Mesendoderm (in vitro differentiated cells): ENCODE measurements around the gene TEX55.

Experiments used
- DNase-seq: peaks from one replicate; pipeline ENCODE4 v3.0.0; 2013
- H2AK5ac ChIP-seq: 2 replicates; pipeline ENCODE4 v1.6.1; 2013; ENCODE audit warnings: low read length, inconsistent platforms
- H2BK120ac ChIP-seq: 2 replicates; pipeline ENCODE4 v1.6.1; 2013; ENCODE audit warnings: low read depth, mild to moderate bottlenecking, low read length, moderate library complexity, mixed read lengths
- H2BK15ac ChIP-seq: replicated peaks from 2 replicates; pipeline ENCODE4 v1.6.1; 2013; ENCODE audit warnings: low read depth, mild to moderate bottlenecking, moderate library complexity
- H2BK5ac ChIP-seq: 2 replicates; pipeline ENCODE4 v1.6.1; 2013; ENCODE audit warnings: low read length, inconsistent platforms
- H3K18ac ChIP-seq: 2 replicates; pipeline ENCODE4 v1.6.1; 2013; ENCODE audit warnings: mild to moderate bottlenecking, low read length, mixed read lengths
- H3K23ac ChIP-seq: one replicate; pipeline ENCODE4 v1.6.1; 2013; ENCODE audit warnings: low read length
- H3K27ac ChIP-seq: 2 replicates; pipeline ENCODE4 v1.5.1; 2013; ENCODE audit warnings: low read depth, mild to moderate bottlenecking, inconsistent platforms, low read length, moderate library complexity
- H3K27me3 ChIP-seq: 2 replicates; pipeline ENCODE4 v1.6.1; 2013; ENCODE audit warnings: low read length, control low read depth, mild to moderate bottlenecking, inconsistent platforms; ENCODE audit not compliant: insufficient read depth, poor library complexity
- H3K36me3 ChIP-seq: 2 replicates; pipeline ENCODE4 v1.6.1; 2013; ENCODE audit warnings: low read length, inconsistent platforms; ENCODE audit not compliant: control insufficient read depth, insufficient read depth
- H3K4ac ChIP-seq: one replicate; pipeline ENCODE4 v1.6.1; 2013; ENCODE audit warnings: low read depth, mild to moderate bottlenecking, low read length, moderate library complexity
- H3K4me1 ChIP-seq: 2 replicates; pipeline ENCODE4 v1.6.1; 2013; ENCODE audit warnings: low read depth, low read length, inconsistent platforms; ENCODE audit not compliant: control insufficient read depth
- H3K4me2 ChIP-seq: 2 replicates; pipeline ENCODE4 v1.6.1; 2013; ENCODE audit warnings: low read length
- H3K4me3 ChIP-seq: 2 replicates; pipeline ENCODE4 v1.5.1; 2013; ENCODE audit warnings: mild to moderate bottlenecking, low read length
- H3K56ac ChIP-seq: one replicate; pipeline ENCODE4 v1.6.1; 2013; ENCODE audit warnings: low read length
- H3K79me1 ChIP-seq: 2 replicates; pipeline ENCODE4 v1.6.1; 2013; ENCODE audit warnings: low read length, inconsistent platforms
- H3K79me2 ChIP-seq: 2 replicates; pipeline ENCODE4 v1.6.1; 2013; ENCODE audit warnings: mild to moderate bottlenecking, low read length; ENCODE audit not compliant: control insufficient read depth, insufficient read depth
- H3K9ac ChIP-seq: 2 replicates; pipeline ENCODE4 v1.6.1; 2013; ENCODE audit warnings: low read length, inconsistent platforms
- H4K5ac ChIP-seq: one replicate; pipeline ENCODE4 v1.6.1; 2013; ENCODE audit warnings: low read length
- H4K8ac ChIP-seq: one replicate; pipeline ENCODE4 v1.6.1; 2013; ENCODE audit warnings: low read depth, mild to moderate bottlenecking, control low read depth, low read length, moderate library complexity
- WGBS: extraction: QIAGEN DNeasy Blood & Tissue Kit; methylation state at CpG from one replicate; pipeline ENCODE4 v1.1.7; 2013; ENCODE audit warnings: low lambda C conversion rate, missing lambda C conversion rate; ENCODE audit not compliant: insufficient coverage; ENCODE audit errors: extremely low coverage; 5-methylcytosine and 5-hydroxymethylcytosine counted together

TEX55 gene

DNA sequence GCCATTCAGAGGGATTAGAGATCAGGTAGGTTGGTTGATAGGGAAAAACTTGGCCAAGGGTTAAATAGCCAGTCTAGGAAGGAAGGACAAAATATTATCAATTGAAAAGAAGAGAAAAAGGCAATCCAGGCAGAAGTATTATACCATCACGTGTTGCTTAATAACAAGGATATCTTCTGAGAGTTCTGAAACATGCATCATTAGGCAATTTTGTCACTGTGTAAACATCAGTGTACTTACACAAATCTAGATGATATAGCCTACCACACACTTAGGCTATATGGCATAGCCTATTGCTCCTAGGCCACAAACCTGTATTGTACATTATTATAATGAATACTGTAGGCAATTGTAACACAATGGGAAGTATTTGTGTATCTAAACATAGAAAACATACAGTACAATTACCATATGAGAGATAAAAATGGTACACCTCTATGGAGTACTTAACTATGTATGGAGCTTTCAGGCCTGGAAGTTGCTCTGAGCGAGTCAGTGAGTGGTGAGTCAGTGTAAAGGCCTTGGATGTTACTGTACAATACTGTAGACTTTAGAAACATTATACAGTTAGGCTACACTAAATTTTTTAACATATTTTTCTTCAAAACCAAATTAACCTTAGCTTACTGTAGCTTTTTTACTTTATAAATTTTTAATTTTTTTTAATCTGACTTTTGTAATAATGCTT lies 2.7 kb downstream of the TEX55 start:
- Histone ChIP-seq H4K5ac (no peak overlapping the region), H3K4me2 (no peak overlapping the region), H3K23ac (no peak overlapping the region), H3K56ac (no peak overlapping the region), H3K36me3 (no peaks in the 10 kb centered on the region), H3K4ac (no peak overlapping the region), H3K27me3 (no peaks in the 10 kb centered on the region), H2BK120ac (no peak overlapping the region), H4K8ac (no peak overlapping the region), H2BK5ac (no peak overlapping the region), H3K4me3 (no peak overlapping the region), H3K27ac (no peak overlapping the region), H3K4me1 (no peaks in the 10 kb centered on the region), H2BK15ac (no peak overlapping the region), H3K79me1 (no peaks in the 10 kb centered on the region), H2AK5ac (no peak overlapping the region), H3K9ac (no peak overlapping the region), H3K18ac (no peak overlapping the region), H3K79me2 (no peaks in the 10 kb centered on the region)
- no CpG with 5 or more reads among the region's 2 CpGs for WGBS
- DNase-seq, result no peak

GRCh38 chr3:119149484-119149883 lies 3.5 kb downstream of the TEX55 start:
- H3K18ac ChIP-seq, result no peak overlapping the region
- no CpG with 5 or more reads among the region's 4 CpGs for WGBS
- no peak overlapping the region for H2AK5ac ChIP-seq
- H3K4me1 ChIP-seq, result no peaks in the 10 kb centered on the region
- H3K27me3 ChIP-seq, result no peaks in the 10 kb centered on the region
- H3K4me3 ChIP-seq, result no peak overlapping the region
- no peak overlapping the region for H3K56ac ChIP-seq
- no peak overlapping the region for H4K8ac ChIP-seq
- no peak overlapping the region for H3K4me2 ChIP-seq
- DNase-seq, result no peak
- no peak overlapping the region for H3K4ac ChIP-seq
- H3K9ac ChIP-seq, result no peak overlapping the region
- no peak overlapping the region for H3K23ac ChIP-seq
- H2BK15ac ChIP-seq, result no peak overlapping the region
- H3K79me1 ChIP-seq, result no peaks in the 10 kb centered on the region
- no peaks in the 10 kb centered on the region for H3K36me3 ChIP-seq
- H3K79me2 ChIP-seq, result no peaks in the 10 kb centered on the region
- H2BK120ac ChIP-seq, result no peak overlapping the region
- H4K5ac ChIP-seq, result no peak overlapping the region
- no peak overlapping the region for H2BK5ac ChIP-seq
- H3K27ac ChIP-seq, result no peak overlapping the region

GRCh38 chr3:119156868-119157267 lies 10.9 kb downstream of the TEX55 start:
- no peak overlapping the region for H4K8ac ChIP-seq
- no peaks in the 10 kb centered on the region for H3K79me1 ChIP-seq
- H3K4ac ChIP-seq, result no peak overlapping the region
- H3K79me2 ChIP-seq, result no peaks in the 10 kb centered on the region
- H2BK15ac ChIP-seq, result no peak overlapping the region
- H3K56ac ChIP-seq, result no peak overlapping the region
- H3K9ac ChIP-seq, result no peak overlapping the region
- no peaks in the 10 kb centered on the region for H3K27me3 ChIP-seq
- H3K18ac ChIP-seq, result no peak overlapping the region
- no peak overlapping the region for H2AK5ac ChIP-seq
- no peak overlapping the region for H3K27ac ChIP-seq
- no peaks in the 10 kb centered on the region for H3K4me1 ChIP-seq
- no peak overlapping the region for H2BK5ac ChIP-seq
- no peak overlapping the region for H3K23ac ChIP-seq
- H3K36me3 ChIP-seq, result no peaks in the 10 kb centered on the region
- no peak overlapping the region for H3K4me3 ChIP-seq
- H4K5ac ChIP-seq, result no peak overlapping the region
- DNase-seq, result no peak
- H2BK120ac ChIP-seq, result no peak overlapping the region
- no peak overlapping the region for H3K4me2 ChIP-seq

- no peak overlapping the region for H2BK5ac ChIP-seq
- no peak overlapping the region for H2AK5ac ChIP-seq
- H3K56ac ChIP-seq, result no peak overlapping the region
- no peak overlapping the region for H2BK15ac ChIP-seq
- no peak overlapping the region for H3K18ac ChIP-seq
- H3K4me1 ChIP-seq, result no peaks in the 10 kb centered on the region
- no peaks in the 10 kb centered on the region for H3K27me3 ChIP-seq
- H3K36me3 ChIP-seq, result no peaks in the 10 kb centered on the region
- H3K23ac ChIP-seq, result no peak overlapping the region
- DNase-seq, result no peak
- H3K79me2 ChIP-seq, result no peaks in the 10 kb centered on the region
- no peak overlapping the region for H3K4me2 ChIP-seq
- no peak overlapping the region for H3K4me3 ChIP-seq
- no peak overlapping the region for H2BK120ac ChIP-seq
- H3K4ac ChIP-seq, result no peak overlapping the region
- H3K27ac ChIP-seq, result no peak overlapping the region
- H3K9ac ChIP-seq, result no peak overlapping the region
- no peaks in the 10 kb centered on the region for H3K79me1 ChIP-seq
- no CpG with 5 or more reads among the region's 2 CpGs for WGBS
- no peak overlapping the region for H4K5ac ChIP-seq
- no peak overlapping the region for H4K8ac ChIP-seq
Measured at GRCh38 chr3:119157971-119158370, 12.0 kb downstream of the TEX55 start.

- H3K23ac ChIP-seq, result no peak overlapping the region
- no CpG with 5 or more reads among the region's 1 CpG for WGBS
- H2AK5ac ChIP-seq, result no peak overlapping the region
- no peaks in the 10 kb centered on the region for H3K79me2 ChIP-seq
- H2BK5ac ChIP-seq, result no peak overlapping the region
- no peak for DNase-seq
- H3K27me3 ChIP-seq, result no peaks in the 10 kb centered on the region
- no peak overlapping the region for H3K4ac ChIP-seq
- no peak overlapping the region for H3K9ac ChIP-seq
- H4K5ac ChIP-seq, result no peak overlapping the region
- H3K79me1 ChIP-seq, result no peaks in the 10 kb centered on the region
- no peak overlapping the region for H3K56ac ChIP-seq
- no peaks in the 10 kb centered on the region for H3K4me1 ChIP-seq
- no peak overlapping the region for H4K8ac ChIP-seq
- no peak overlapping the region for H3K18ac ChIP-seq
- no peak overlapping the region for H2BK120ac ChIP-seq
- H3K36me3 ChIP-seq, result no peaks in the 10 kb centered on the region
- H3K27ac ChIP-seq, result no peak overlapping the region
- no peak overlapping the region for H2BK15ac ChIP-seq
- H3K4me2 ChIP-seq, result no peak overlapping the region
- no peak overlapping the region for H3K4me3 ChIP-seq
Measured at GRCh38 chr3:119160361-119160760, 14.4 kb downstream of the TEX55 start.

GRCh38 chr3:119160815-119161214 lies 14.8 kb downstream of the TEX55 start:
- H3K79me1 ChIP-seq, result no peaks in the 10 kb centered on the region
- no peaks in the 10 kb centered on the region for H3K79me2 ChIP-seq
- no peaks in the 10 kb centered on the region for H3K27me3 ChIP-seq
- H3K4me2 ChIP-seq, result no peak overlapping the region
- H3K4me1 ChIP-seq, result no peaks in the 10 kb centered on the region
- H3K56ac ChIP-seq, result no peak overlapping the region
- H3K23ac ChIP-seq, result no peak overlapping the region
- H2BK15ac ChIP-seq, result no peak overlapping the region
- no peak overlapping the region for H2BK120ac ChIP-seq
- no peak overlapping the region for H3K4ac ChIP-seq
- DNase-seq, result no peak
- no peak overlapping the region for H2AK5ac ChIP-seq
- no peak overlapping the region for H3K9ac ChIP-seq
- no CpG with 5 or more reads among the region's 1 CpG for WGBS
- no peak overlapping the region for H4K5ac ChIP-seq
- H4K8ac ChIP-seq, result no peak overlapping the region
- H3K36me3 ChIP-seq, result no peaks in the 10 kb centered on the region
- no peak overlapping the region for H2BK5ac ChIP-seq
- no peak overlapping the region for H3K27ac ChIP-seq
- no peak overlapping the region for H3K4me3 ChIP-seq
- H3K18ac ChIP-seq, result no peak overlapping the region
